ENCODE data around the gene C1R. TPM values are rescaled to one million over a fixed set of nuclear protein-coding genes. Genes with fewer than 3 reads are reported as not detected.

The C1R gene
- total RNA-seq, 2 experiments from 2014 or later = 0.30 TPM; not detected in 1

- TF ChIP-seq CTCF (conservative IDR thresholded peaks at IDR 0.05; ENCODE audit: low read length) (no peak), EZH2phosphoT487 (IDR thresholded peaks at IDR 0.05; ENCODE audit: borderline replicate concordance, low read depth, low read length) (no peak)
- Histone ChIP-seq H3K9me3 (ENCODE audit: low read length) (no peaks in the 10 kb centered on the region), H4K20me1 (ENCODE audit: insufficient read depth, low read length) (no peaks in the 10 kb centered on the region), H3K36me3 (ENCODE audit: insufficient read depth, low read length) (no peaks in the 10 kb centered on the region), H3K79me2 (ENCODE audit: insufficient read depth, low read depth, low read length) (no peaks in the 10 kb centered on the region), H3K4me3 (ENCODE audit: low read depth, low read length, poor library complexity, severe bottlenecking) (peak overlapping the region; percentile 79), H3K4me1 (ENCODE audit: insufficient read depth, low read length, poor library complexity, severe bottlenecking) (peaks cover 20% of the 10 kb centered on the region), H2AFZ (ENCODE audit: low read length) (peak overlapping the region; percentile 87), H3K27ac (ENCODE audit: low read depth, low read length, poor library complexity, severe bottlenecking) (no peak overlapping the region), H3K4me2 (ENCODE audit: low read length) (peak overlapping the region; percentile 86), H3K9me2 (ENCODE audit: insufficient read depth, low read length) (no peaks in the 10 kb centered on the region)
- CTCF ChIA-PET (ENCODE audit: unreplicated experiment) = interaction anchor here (0.7 to 1.0 kb wide), 2 partner anchors 10 to 13 kb away, joined by 3 to 4 read pairs; no protein-coding TSS in a partner anchor
- DNase-seq (ENCODE audit: low spot score) = no peak
- intact Hi-C loops (cut with micrococcal nuclease; ENCODE audit: unreplicated experiment) = no loop called here
- no TSS peak for BruUV-seq (replicated peaks)
- POLR2A ChIA-PET = no interaction called here
Observed at GRCh38 chr12:7129287-7129871, 37.1 kb upstream of the C1R start.

GRCh38 chr12:7128681-7129286, 36.5 kb upstream of the C1R start, which contains the start of gene RBP5:
RBP5 (minus strand) TSS chr12:7128889; CDS start chr12:7128775, 114 bp downstream.
- Histone ChIP-seq H3K4me1 (ENCODE audit: insufficient read depth, low read length, poor library complexity, severe bottlenecking) (peaks cover 20% of the 10 kb centered on the region), H2AFZ (ENCODE audit: low read length) (peak within 1 kb of the TSS; percentile 87), H3K36me3 (ENCODE audit: insufficient read depth, low read length) (no peaks in the 10 kb centered on the region), H3K79me2 (ENCODE audit: insufficient read depth, low read depth, low read length) (no peaks in the 10 kb centered on the region), H3K9me3 (ENCODE audit: low read length) (no peaks in the 10 kb centered on the region), H4K20me1 (ENCODE audit: insufficient read depth, low read length) (no peaks in the 10 kb centered on the region), H3K4me2 (ENCODE audit: low read length) (peak within 1 kb of the TSS; percentile 86), H3K4me3 (ENCODE audit: low read depth, low read length, poor library complexity, severe bottlenecking) (peak within 1 kb of the TSS; percentile 79), H3K9me2 (ENCODE audit: insufficient read depth, low read length) (no peaks in the 10 kb centered on the region), H3K27ac (ENCODE audit: low read depth, low read length, poor library complexity, severe bottlenecking) (no peak within 1 kb of the TSS)
- intact Hi-C loops (cut with micrococcal nuclease; ENCODE audit: unreplicated experiment) = no loop called here
- ChIA-PET POLR2A (no interaction called here), CTCF (ENCODE audit: unreplicated experiment) (no interaction called here)
- BruUV-seq (replicated peaks) = no TSS peak
- DNase-seq (ENCODE audit: low spot score) = no peak
- no peak for TF ChIP-seq EZH2phosphoT487 (IDR thresholded peaks at IDR 0.05; ENCODE audit: borderline replicate concordance, low read depth, low read length)
- no peak for TF ChIP-seq CTCF (conservative IDR thresholded peaks at IDR 0.05; ENCODE audit: low read length)
